ENCODE results near the gene TACR2. TPM values are rescaled to one million over a fixed set of nuclear protein-coding genes. Genes with fewer than 3 reads are reported as not detected.
A peak's percentile ranks its signal among the peaks of the same experiment; 100 is the strongest.

The TACR2 gene
- total and polyA plus RNA-seq, 2 donors (not counting 3 experiments of a cell fraction or from before 2014, with no cell fraction given), result 0.19 TPM; not detected in 1

DNA sequence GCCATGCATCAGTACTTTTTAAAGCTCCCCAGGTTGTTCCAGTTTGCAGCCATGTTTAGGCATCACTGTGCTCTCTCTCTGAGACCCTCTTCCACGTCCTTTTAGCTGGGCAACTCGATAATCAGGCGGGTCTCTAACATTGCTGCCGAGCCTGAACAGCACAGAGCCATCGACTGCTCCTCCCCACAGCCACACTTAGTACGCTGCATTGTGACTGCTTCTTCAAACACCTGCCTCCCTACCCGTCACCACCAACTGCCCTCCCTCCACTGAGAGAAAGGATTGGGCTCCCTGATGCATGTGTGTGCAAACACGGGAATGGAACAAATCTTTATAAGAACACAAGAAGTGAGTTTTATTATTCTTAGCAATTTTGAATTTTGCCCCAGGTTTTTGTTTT lies 11.4 kb upstream of the TACR2 start:
- no peak for FAIRE-seq

DNA sequence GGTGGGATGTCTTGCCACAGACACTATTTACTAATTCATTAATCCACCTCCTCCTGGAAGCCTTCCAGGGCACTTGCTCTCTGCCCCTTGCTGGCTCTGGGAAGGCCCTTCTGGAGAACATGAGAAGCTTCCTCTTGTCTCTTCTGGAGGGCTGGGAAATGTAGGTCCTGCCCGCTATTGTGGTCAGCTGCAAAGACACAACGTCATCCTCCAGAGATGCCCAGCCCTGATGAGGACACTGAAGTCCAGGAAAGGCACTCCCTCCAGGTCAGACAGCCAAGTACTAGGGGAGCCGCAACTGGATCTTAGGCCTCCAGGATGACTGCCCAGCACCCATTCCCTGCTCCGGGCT lies 9.6 kb upstream of the TACR2 start:
- Histone ChIP-seq H3K27me3 (ENCODE audit: control insufficient read depth in 2 of 2, insufficient read depth in 2 of 2, low read length in 2 of 2) (peaks cover 0 to 1% of the 10 kb centered on the region in 2 experiments), H2AFZ (ENCODE audit: low read depth, low read length) (peak overlapping the region; percentile 8), H4K20me1 (replicated peaks; ENCODE audit: control insufficient read depth, extremely low read depth, insufficient read depth, low read length) (no peaks in the 10 kb centered on the region), H3K36me3 (ENCODE audit: control insufficient read depth in 2 of 2, extremely low read depth in 1 of 2, insufficient read depth in 2 of 2, low read length in 2 of 2) (no peaks in the 10 kb centered on the region), H3K27ac (ENCODE audit: insufficient read depth, low read depth, low read length) (no peak overlapping the region), H3K9me1 (replicated peaks; ENCODE audit: control insufficient read depth, extremely low read depth, insufficient read depth, low read length) (no peaks in the 10 kb centered on the region), H3K9me3 (replicated peaks; ENCODE audit: control insufficient read depth, insufficient read depth, low read length) (no peaks in the 10 kb centered on the region), H3K79me2 (ENCODE audit: control insufficient read depth, insufficient read depth, low read length) (no peaks in the 10 kb centered on the region), H3K4me3 (replicated peaks in 1 of 3; ENCODE audit: insufficient read depth in 1 of 3, low read depth in 1 of 3, low read length in 3 of 3) (no peak overlapping the region), H3K4me1 (ENCODE audit: control insufficient read depth, extremely low read depth, insufficient read depth, low read length) (no peaks in the 10 kb centered on the region), H3K4me2 (ENCODE audit: insufficient read depth, low read length) (no peak overlapping the region), H3K9ac (replicated peaks; ENCODE audit: extremely low read depth, insufficient read depth, low read length) (no peak overlapping the region)
- TF ChIP-seq JUN (IDR thresholded peaks at IDR 0.05; ENCODE audit: borderline replicate concordance, insufficient read depth, insufficient read length, low read depth), result no peak
- no peak for TF ChIP-seq FOS (IDR thresholded peaks at IDR 0.05; ENCODE audit: borderline replicate concordance, insufficient read depth, low read length)
- no peak for TF ChIP-seq MAX (IDR thresholded peaks at IDR 0.05; ENCODE audit: insufficient read depth, insufficient read length)
- no peak for TF ChIP-seq GATA2 (IDR thresholded peaks at IDR 0.05; ENCODE audit: insufficient read depth, insufficient read length, low read depth, low read length)
- TF ChIP-seq POLR2A (IDR thresholded peaks at IDR 0.05; ENCODE audit: low read depth, low read length), result no peak
- TF ChIP-seq POLR2AphosphoS5 (IDR thresholded peaks at IDR 0.05; ENCODE audit: insufficient read depth, low read depth, low read length), result no peak
- TF ChIP-seq EZH2 (IDR thresholded peaks at IDR 0.05; ENCODE audit: borderline replicate concordance, low read depth, low read length, severe bottlenecking), result no peak
- TF ChIP-seq, protein P1, sequence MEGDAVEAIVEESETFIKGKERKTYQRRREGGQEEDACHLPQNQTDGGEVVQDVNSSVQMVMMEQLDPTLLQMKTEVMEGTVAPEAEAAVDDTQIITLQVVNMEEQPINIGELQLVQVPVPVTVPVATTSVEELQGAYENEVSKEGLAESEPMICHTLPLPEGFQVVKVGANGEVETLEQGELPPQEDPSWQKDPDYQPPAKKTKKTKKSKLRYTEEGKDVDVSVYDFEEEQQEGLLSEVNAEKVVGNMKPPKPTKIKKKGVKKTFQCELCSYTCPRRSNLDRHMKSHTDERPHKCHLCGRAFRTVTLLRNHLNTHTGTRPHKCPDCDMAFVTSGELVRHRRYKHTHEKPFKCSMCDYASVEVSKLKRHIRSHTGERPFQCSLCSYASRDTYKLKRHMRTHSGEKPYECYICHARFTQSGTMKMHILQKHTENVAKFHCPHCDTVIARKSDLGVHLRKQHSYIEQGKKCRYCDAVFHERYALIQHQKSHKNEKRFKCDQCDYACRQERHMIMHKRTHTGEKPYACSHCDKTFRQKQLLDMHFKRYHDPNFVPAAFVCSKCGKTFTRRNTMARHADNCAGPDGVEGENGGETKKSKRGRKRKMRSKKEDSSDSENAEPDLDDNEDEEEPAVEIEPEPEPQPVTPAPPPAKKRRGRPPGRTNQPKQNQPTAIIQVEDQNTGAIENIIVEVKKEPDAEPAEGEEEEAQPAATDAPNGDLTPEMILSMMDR (IDR thresholded peaks at IDR 0.05; ENCODE audit: extremely low read depth in 1 of 2, insufficient read depth in 1 of 2, low read depth in 1 of 2, low read length in 2 of 2), result no peak
- TF ChIP-seq MYC (IDR thresholded peaks at IDR 0.05; ENCODE audit: low read depth, low read length), result no peak
- no TSS peak for BruUV-seq (replicated peaks)
- no peak for FAIRE-seq
- ChIA-PET CTCF (interaction anchor here (0.7 to 4.0 kb wide), 3 partner anchors 81 to 243 kb away, joined by 3 to 41 read pairs (median 12); no protein-coding TSS in a partner anchor), POLR2A (interaction anchor here (0.6 kb wide), 1 partner anchor 25 kb away, joined by 5 read pairs; no protein-coding TSS in a partner anchor)
- dilution Hi-C loops (cut with MboI; ENCODE audit: extremely low pct_ligation_motif_present, low sequenced_read_pairs) (no loop called here), intact Hi-C loops (cut with micrococcal nuclease) (loop anchor here (2.0 to 5.0 kb wide), 3 partner anchors 20 to 211 kb away; no protein-coding TSS in a partner anchor)
- DNase-seq (ENCODE audit: low read depth, low spot score), result no peak

More for the DNA sequence above, 11.4 kb upstream of the TACR2 start:
- no peaks in the 10 kb centered on the region for H3K9me1 ChIP-seq (replicated peaks; ENCODE audit: control insufficient read depth, extremely low read depth, insufficient read depth, low read length)
- H2AFZ ChIP-seq (ENCODE audit: low read depth, low read length), result no peak overlapping the region
- no peak for DNase-seq (ENCODE audit: low read depth, low spot score)
- ChIA-PET CTCF (interaction anchor here (0.7 to 4.0 kb wide), 6 partner anchors 19 to 211 kb away, joined by 3 to 41 read pairs (median 3); no protein-coding TSS in a partner anchor), POLR2A (no interaction called here)
- TF ChIP-seq POLR2A (IDR thresholded peaks at IDR 0.05; ENCODE audit: low read depth, low read length), result no peak
- TF ChIP-seq POLR2AphosphoS5 (IDR thresholded peaks at IDR 0.05; ENCODE audit: insufficient read depth, low read depth, low read length), result no peak
- no peak for TF ChIP-seq FOS (IDR thresholded peaks at IDR 0.05; ENCODE audit: borderline replicate concordance, insufficient read depth, low read length)
- TF ChIP-seq JUN (IDR thresholded peaks at IDR 0.05; ENCODE audit: borderline replicate concordance, insufficient read depth, insufficient read length, low read depth), result no peak
- TF ChIP-seq MYC (IDR thresholded peaks at IDR 0.05; ENCODE audit: low read depth, low read length), result no peak
- no peaks in the 10 kb centered on the region for H3K9me3 ChIP-seq (replicated peaks; ENCODE audit: control insufficient read depth, insufficient read depth, low read length)
- no peaks in the 10 kb centered on the region for H3K4me1 ChIP-seq (ENCODE audit: control insufficient read depth, extremely low read depth, insufficient read depth, low read length)
- intact Hi-C loops (cut with micrococcal nuclease), result loop anchor here (5.0 kb wide), 2 partner anchors 39 to 209 kb away; no protein-coding TSS in a partner anchor
- no peak overlapping the region for H3K27ac ChIP-seq (ENCODE audit: insufficient read depth, low read depth, low read length)
- no peaks in the 10 kb centered on the region for H3K36me3 ChIP-seq (ENCODE audit: control insufficient read depth in 2 of 2, extremely low read depth in 1 of 2, insufficient read depth in 2 of 2, low read length in 2 of 2)
- dilution Hi-C loops (cut with MboI; ENCODE audit: extremely low pct_ligation_motif_present, low sequenced_read_pairs), result no loop called here
- H3K4me2 ChIP-seq (ENCODE audit: insufficient read depth, low read length), result no peak overlapping the region
- H4K20me1 ChIP-seq (replicated peaks; ENCODE audit: control insufficient read depth, extremely low read depth, insufficient read depth, low read length), result no peaks in the 10 kb centered on the region
- H3K27me3 ChIP-seq (ENCODE audit: control insufficient read depth in 2 of 2, insufficient read depth in 2 of 2, low read length in 2 of 2), result no peaks in the 10 kb centered on the region
- no TSS peak for BruUV-seq (replicated peaks)
- no peak overlapping the region for H3K4me3 ChIP-seq (replicated peaks in 1 of 3; ENCODE audit: insufficient read depth in 1 of 3, low read depth in 1 of 3, low read length in 3 of 3)
- H3K79me2 ChIP-seq (ENCODE audit: control insufficient read depth, insufficient read depth, low read length), result no peaks in the 10 kb centered on the region
- H3K9ac ChIP-seq (replicated peaks; ENCODE audit: extremely low read depth, insufficient read depth, low read length), result no peak overlapping the region

Data from endothelial cell of umbilical vein (primary cell).